GM08714 (cell line): ENCODE measurements around the gene ATP6V1G1.
"Not testable (repeated sequence)": the region's sequence is repeated elsewhere in the genome, so short reads cannot be mapped to it uniquely, and the experiment has no call there.

ENCODE experiments used
- H3K4me3 ChIP-seq: fragments of 200-500 bp; sonication (Bioruptor generic); 2 replicates; pipeline ENCODE4 v1.5.1; 2014; ENCODE audit warnings: mild to moderate bottlenecking, low read length, inconsistent platforms
- ZNF274 ChIP-seq: IDR thresholded peaks from 2 replicates; pipeline ENCODE4 v1.6.1; 2012; ENCODE audit warnings: mild to moderate bottlenecking, low read depth, low read length

The ATP6V1G1 gene

GRCh38 chr9:114591291-114591787, 3.8 kb downstream of the ATP6V1G1 start:
- H3K4me3 ChIP-seq: peak overlapping the region; percentile 14; the same call in 1 of the 2 replicates
- no peak for TF ChIP-seq ZNF274

GRCh38 chr9:114591849-114592248, 4.3 kb downstream of the ATP6V1G1 start:
- TF ChIP-seq ZNF274: no peak
- H3K4me3 ChIP-seq: no peak overlapping the region

DNA sequence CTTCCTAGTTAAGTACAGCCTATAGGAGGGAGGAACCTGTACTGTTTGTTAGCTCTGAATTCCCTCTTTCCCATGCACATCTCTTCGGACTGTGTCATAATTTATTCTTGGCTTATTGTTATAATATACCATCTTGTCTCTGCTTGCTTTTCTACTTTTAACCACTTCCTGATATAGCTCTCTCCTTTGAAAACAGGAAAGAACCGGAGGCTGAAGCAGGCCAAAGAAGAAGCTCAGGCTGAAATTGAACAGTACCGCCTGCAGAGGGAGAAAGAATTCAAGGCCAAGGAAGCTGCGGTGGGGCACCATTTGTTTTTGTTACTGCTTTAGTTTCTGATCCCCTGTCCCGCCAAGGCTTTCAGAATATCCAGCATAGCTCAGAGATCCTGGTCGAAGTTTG, 4.8 kb downstream of the ATP6V1G1 start:
- H3K4me3 ChIP-seq: no peak overlapping the region
- no peak for TF ChIP-seq ZNF274

GRCh38 chr9:114594136-114594535, 6.6 kb downstream of the ATP6V1G1 start:
- no peak for TF ChIP-seq ZNF274
- H3K4me3 ChIP-seq: no peak overlapping the region

DNA sequence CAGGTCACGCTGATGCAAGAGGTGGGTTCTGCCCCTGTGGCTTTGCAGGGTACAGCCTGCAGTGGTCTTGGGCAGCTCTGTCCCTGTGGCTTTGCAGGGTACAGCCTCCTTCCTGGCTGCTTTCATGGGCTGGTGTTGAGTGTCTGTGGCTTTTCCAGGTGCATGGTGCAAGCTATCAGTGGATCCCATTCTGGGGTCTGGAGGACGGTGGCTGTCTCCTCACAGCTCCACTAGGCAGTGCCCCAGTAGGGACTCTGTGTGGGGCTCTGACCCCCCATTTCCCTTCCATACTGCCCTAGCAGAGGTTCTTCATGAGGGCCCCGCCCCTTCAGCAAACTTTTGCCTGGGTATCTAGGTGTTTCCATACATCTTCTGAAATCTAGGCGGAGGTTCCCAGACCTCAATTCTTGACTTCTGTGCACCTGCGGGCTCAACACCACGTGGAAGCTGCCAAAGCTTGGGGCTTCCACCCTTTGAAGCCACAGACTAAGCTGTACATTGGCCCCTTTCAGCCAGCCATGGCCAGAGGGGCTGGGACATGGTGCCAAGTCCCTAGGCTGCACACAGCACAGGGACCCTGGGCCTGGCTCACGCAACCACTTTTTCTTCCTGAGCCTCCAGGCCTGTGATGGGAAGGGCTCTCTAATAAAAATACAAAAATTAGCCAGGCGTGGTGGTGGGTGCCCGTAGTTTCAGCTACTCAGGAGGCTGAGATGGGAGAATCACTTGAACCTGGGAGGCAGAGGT, 13.1 kb downstream of the ATP6V1G1 start:
- not testable (repeated sequence) for H3K4me3 ChIP-seq

- H3K4me3 ChIP-seq: not testable (repeated sequence)
Observed at GRCh38 chr9:114601787-114602186, 14.2 kb downstream of the ATP6V1G1 start.

DNA sequence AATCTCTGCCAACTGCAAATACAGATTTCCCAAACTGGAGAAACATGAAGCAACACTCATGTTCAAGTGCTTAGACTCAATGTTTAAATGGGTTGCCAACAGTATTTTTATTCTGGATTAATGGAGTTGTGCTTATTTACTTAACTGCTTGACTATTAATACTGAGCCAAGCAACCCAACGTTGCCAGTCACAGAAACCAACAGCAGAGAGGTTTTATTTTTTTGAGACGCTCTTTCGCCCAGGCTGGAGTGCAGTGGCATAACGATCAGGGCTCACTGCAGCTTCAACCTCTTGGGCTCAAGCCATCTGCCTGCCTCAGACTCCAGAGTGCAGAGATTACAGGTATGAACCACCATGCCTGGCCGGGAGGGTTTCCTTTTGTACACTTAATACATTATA, 15.1 kb downstream of the ATP6V1G1 start:
- no peak for TF ChIP-seq ZNF274

GRCh38 chr9:114603248-114603647, 15.7 kb downstream of the ATP6V1G1 start:
- TF ChIP-seq ZNF274: no peak

More for the DNA sequence above, 15.1 kb downstream of the ATP6V1G1 start:
- H3K4me3 ChIP-seq: no peak overlapping the region

DNA sequence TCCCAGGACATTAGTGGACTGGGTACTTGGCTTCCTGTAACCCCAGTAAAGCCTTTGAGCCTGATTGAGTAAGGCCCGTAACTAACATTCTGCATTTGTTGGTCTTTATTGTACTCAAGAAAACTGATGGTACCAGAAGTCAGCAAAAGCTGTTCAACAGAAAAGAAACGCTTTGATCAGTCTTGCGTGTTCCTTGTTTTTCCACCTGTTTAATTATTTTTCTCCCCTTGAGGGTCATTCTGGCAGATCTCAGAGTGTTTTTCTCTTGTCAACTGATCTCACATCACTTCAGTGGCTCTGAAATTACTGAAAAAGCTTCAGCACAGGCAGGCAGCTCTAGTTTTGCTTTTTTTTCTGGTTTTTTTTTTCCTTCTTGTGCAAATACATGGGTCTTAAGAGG, 17.4 kb downstream of the ATP6V1G1 start:
- H3K4me3 ChIP-seq: no peak overlapping the region; the same call in 1 of the 2 replicates

More at GRCh38 chr9:114603248-114603647, 15.7 kb downstream of the ATP6V1G1 start:
- no peak overlapping the region for H3K4me3 ChIP-seq

DNA sequence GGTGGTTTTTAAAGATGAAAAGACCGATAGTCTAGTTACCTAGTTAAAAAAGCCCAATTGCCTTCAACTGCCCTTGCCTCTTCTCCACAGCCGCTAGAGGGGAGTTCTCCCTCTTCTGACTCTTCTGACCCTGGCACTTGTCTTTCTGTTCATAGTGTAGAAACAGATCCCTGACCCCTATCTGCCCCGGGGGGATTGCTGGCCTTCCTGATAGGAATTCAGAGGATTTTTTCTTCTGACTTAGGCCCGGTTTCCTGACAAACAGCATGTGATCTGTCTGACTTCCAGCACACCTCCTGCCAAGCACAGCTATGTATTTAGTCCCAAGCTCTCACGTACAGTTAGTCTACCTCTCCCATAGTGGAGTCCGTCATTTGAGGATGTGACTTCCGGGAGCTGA, 18.5 kb downstream of the ATP6V1G1 start:
- H3K4me3 ChIP-seq: no peak overlapping the region
- TF ChIP-seq ZNF274: no peak

More for the DNA sequence above, 17.4 kb downstream of the ATP6V1G1 start:
- TF ChIP-seq ZNF274: no peak

GRCh38 chr9:114606597-114607207, 19.1 kb downstream of the ATP6V1G1 start:
- no peak for TF ChIP-seq ZNF274
- no peak overlapping the region for H3K4me3 ChIP-seq

GRCh38 chr9:114607671-114608524, 20.3 kb downstream of the ATP6V1G1 start:
- TF ChIP-seq ZNF274: no peak
- no peak overlapping the region for H3K4me3 ChIP-seq

- H3K4me3 ChIP-seq: no peak overlapping the region
- TF ChIP-seq ZNF274: no peak
Observed at GRCh38 chr9:114608525-114608796, 20.9 kb downstream of the ATP6V1G1 start.

DNA sequence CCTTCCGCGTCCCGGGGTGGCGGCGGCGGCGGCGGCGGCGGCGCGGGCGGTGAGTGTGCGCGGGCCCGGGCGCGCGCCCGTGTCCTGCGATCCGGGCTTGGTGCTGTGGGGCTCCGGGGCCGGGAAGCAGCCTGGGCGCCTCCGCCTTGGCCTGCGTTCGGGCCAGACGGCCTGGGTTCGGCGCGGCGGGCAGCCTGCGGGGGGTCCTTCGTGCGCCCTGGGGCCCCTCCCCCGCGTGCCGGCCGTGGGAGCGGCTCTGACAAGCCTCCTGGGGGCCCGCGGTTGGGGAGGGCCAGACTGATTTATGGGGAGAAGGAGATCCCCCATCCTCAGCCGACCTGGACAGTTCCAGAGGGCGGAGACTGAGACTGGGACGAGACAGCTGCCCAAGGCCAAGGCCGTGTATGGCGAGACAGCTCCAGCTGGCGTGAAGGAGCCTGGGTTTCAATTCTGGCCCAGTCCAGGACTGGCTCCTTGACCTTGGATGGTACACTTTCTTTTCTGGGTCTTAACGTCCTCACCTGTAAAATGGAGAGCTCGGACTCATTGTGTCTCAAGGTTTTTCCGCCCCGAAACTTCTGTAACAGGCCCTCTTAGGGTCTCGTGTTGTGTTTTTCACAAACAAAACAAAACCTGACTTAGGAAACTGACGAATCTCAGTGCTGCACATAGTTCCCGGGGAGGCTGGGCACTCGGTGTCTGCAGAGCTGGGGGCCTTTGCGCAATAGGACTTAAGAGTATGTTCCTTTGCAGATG, 24.1 kb downstream of the ATP6V1G1 start:
- no peak for TF ChIP-seq ZNF274
- peak overlapping the region; percentile 70 for H3K4me3 ChIP-seq
